Astrocyte of the cerebellum (primary cell): ENCODE measurements around the gene PROM1.

Source experiments
- DNase-seq: peaks from one replicate; pipeline ENCODE4 v3.0.0-alpha.2; 2011; ENCODE audit warnings: low read depth
- H3K4me3 ChIP-seq: 2 replicates; pipeline ENCODE4 v1.5.1; 2011; ENCODE audit warnings: mild to moderate bottlenecking, low read depth, low read length, moderate library complexity
- CTCF ChIP-seq: IDR thresholded peaks from 2 replicates; pipeline ENCODE4 v1.5.1; 2012; ENCODE audit warnings: low read length, low read depth, moderate library complexity, mild to moderate bottlenecking; ENCODE audit errors: missing control alignments
- in situ Hi-C: cut with HindIII; loops from 2 replicates; pipeline ENCODE4 v1.10.0; 2017; ENCODE audit warnings: low sequenced_read_pairs

PROM1 gene

GRCh38 chr4:16119981-16120380, 36.2 kb upstream of the PROM1 start:
- in situ Hi-C loops, result no loop called here
- DNase-seq, result no peak
- no peak for TF ChIP-seq CTCF
- H3K4me3 ChIP-seq, result no peak overlapping the region

- no peak for TF ChIP-seq CTCF
- DNase-seq, result no peak
- no peak overlapping the region for H3K4me3 ChIP-seq
- in situ Hi-C loops, result no loop called here
Observed at GRCh38 chr4:16118090-16118489, 34.3 kb upstream of the PROM1 start.

GRCh38 chr4:16117164-16117563, 33.3 kb upstream of the PROM1 start:
- no peak for DNase-seq
- H3K4me3 ChIP-seq, result no peak overlapping the region
- TF ChIP-seq CTCF, result no peak
- in situ Hi-C loops, result no loop called here

- in situ Hi-C loops, result no loop called here
- no peak for DNase-seq
- no peak overlapping the region for H3K4me3 ChIP-seq
- no peak for TF ChIP-seq CTCF
Observed at GRCh38 chr4:16116493-16116990, 32.7 kb upstream of the PROM1 start.

- DNase-seq, result no peak
- TF ChIP-seq CTCF, result no peak
- in situ Hi-C loops, result no loop called here
- H3K4me3 ChIP-seq, result no peak overlapping the region
Observed at GRCh38 chr4:16116019-16116418, 32.2 kb upstream of the PROM1 start.

GRCh38 chr4:16114546-16114945, 30.7 kb upstream of the PROM1 start:
- in situ Hi-C loops, result no loop called here
- no peak overlapping the region for H3K4me3 ChIP-seq
- no peak for DNase-seq
- no peak for TF ChIP-seq CTCF

- no peak overlapping the region for H3K4me3 ChIP-seq
- in situ Hi-C loops, result no loop called here
- TF ChIP-seq CTCF, result no peak
Observed at GRCh38 chr4:16113741-16114140, 29.9 kb upstream of the PROM1 start.

More at GRCh38 chr4:16113741-16114140, 29.9 kb upstream of the PROM1 start:
- no peak for DNase-seq
